ENCODE results near the gene ANTXRL. TPM values are rescaled to one million over a fixed set of nuclear protein-coding genes. Genes with fewer than 3 reads are reported as not detected.

The ANTXRL gene
- total RNA-seq, 1 experiment from 2014 or later = not detected

GRCh38 chr10:46309511-46310142 is 22.8 kb downstream of the ANTXRL start:
- DNase-seq = no peak
- H3K9me2 ChIP-seq (replicated peaks; ENCODE audit: low read length) = no peaks in the 10 kb centered on the region
- ATAC-seq = no peak
- H2AFZ ChIP-seq (ENCODE audit: low read length) = no peak overlapping the region
- no peaks in the 10 kb centered on the region for H4K20me1 ChIP-seq (ENCODE audit: low read length)
- no peak overlapping the region for H3K4me3 ChIP-seq (ENCODE audit: low read length)
- no peaks in the 10 kb centered on the region for H3K9me3 ChIP-seq (ENCODE audit: low read length)
- H3K36me3 ChIP-seq (ENCODE audit: low read depth, low read length) = no peaks in the 10 kb centered on the region
- no peaks in the 10 kb centered on the region for H3K79me2 ChIP-seq (ENCODE audit: low read length)
- intact Hi-C loops (cut with micrococcal nuclease) = no loop called here
- TF ChIP-seq CTCF (conservative IDR thresholded peaks at IDR 0.05; ENCODE audit: low read depth, low read length) (no peak), EZH2phosphoT487 (IDR thresholded peaks at IDR 0.05; ENCODE audit: borderline replicate concordance, low read length) (no peak), EZH2 (IDR thresholded peaks at IDR 0.05; ENCODE audit: low read length, unreplicated experiment) (no peak)
- no peak overlapping the region for H3K4me2 ChIP-seq (ENCODE audit: low read length)
- no peaks in the 10 kb centered on the region for H3K27me3 ChIP-seq (ENCODE audit: low read length)
- ChIA-PET CTCF (no interaction called here), POLR2A (ENCODE audit: unreplicated experiment) (no interaction called here)
- BruUV-seq (replicated peaks) = no TSS peak
- no peaks in the 10 kb centered on the region for H3K4me1 ChIP-seq (ENCODE audit: insufficient read depth, low read length)
- H3K27ac ChIP-seq (ENCODE audit: low read length) = no peak overlapping the region
- no peak overlapping the region for H3K9ac ChIP-seq (ENCODE audit: low read length)
- H3F3A ChIP-seq (ENCODE audit: low read length, unreplicated experiment) = no peaks in the 10 kb centered on the region

GRCh38 chr10:46310143-46310514 is 23.3 kb downstream of the ANTXRL start:
- H3K27ac ChIP-seq (ENCODE audit: low read length) = no peak overlapping the region
- no peaks in the 10 kb centered on the region for H3K36me3 ChIP-seq (ENCODE audit: low read depth, low read length)
- H3K4me1 ChIP-seq (ENCODE audit: insufficient read depth, low read length) = no peaks in the 10 kb centered on the region
- no TSS peak for BruUV-seq (replicated peaks)
- H3K4me2 ChIP-seq (ENCODE audit: low read length) = no peak overlapping the region
- no peak overlapping the region for H3K9ac ChIP-seq (ENCODE audit: low read length)
- POLR2A ChIA-PET (ENCODE audit: unreplicated experiment) = no interaction called here
- DNase-seq = no peak
- H3K9me3 ChIP-seq (ENCODE audit: low read length) = no peaks in the 10 kb centered on the region
- H2AFZ ChIP-seq (ENCODE audit: low read length) = no peak overlapping the region
- no peak overlapping the region for H3K4me3 ChIP-seq (ENCODE audit: low read length)
- intact Hi-C loops (cut with micrococcal nuclease) = no loop called here
- CTCF ChIA-PET = no interaction called here
- TF ChIP-seq EZH2 (IDR thresholded peaks at IDR 0.05; ENCODE audit: low read length, unreplicated experiment) (no peak), EZH2phosphoT487 (IDR thresholded peaks at IDR 0.05; ENCODE audit: borderline replicate concordance, low read length) (no peak), CTCF (conservative IDR thresholded peaks at IDR 0.05; ENCODE audit: low read depth, low read length) (no peak)
- ATAC-seq = no peak
- H4K20me1 ChIP-seq (ENCODE audit: low read length) = no peaks in the 10 kb centered on the region
- H3K27me3 ChIP-seq (ENCODE audit: low read length) = no peaks in the 10 kb centered on the region
- H3K9me2 ChIP-seq (replicated peaks; ENCODE audit: low read length) = no peaks in the 10 kb centered on the region
- no peaks in the 10 kb centered on the region for H3K79me2 ChIP-seq (ENCODE audit: low read length)
- H3F3A ChIP-seq (ENCODE audit: low read length, unreplicated experiment) = no peaks in the 10 kb centered on the region

- Histone ChIP-seq H3K27me3 (ENCODE audit: low read length) (no peaks in the 10 kb centered on the region), H4K20me1 (ENCODE audit: low read length) (no peaks in the 10 kb centered on the region), H2AFZ (ENCODE audit: low read length) (no peak overlapping the region), H3K4me1 (ENCODE audit: insufficient read depth, low read length) (no peaks in the 10 kb centered on the region), H3K36me3 (ENCODE audit: low read depth, low read length) (no peaks in the 10 kb centered on the region), H3K79me2 (ENCODE audit: low read length) (no peaks in the 10 kb centered on the region), H3K4me2 (ENCODE audit: low read length) (no peak overlapping the region), H3K27ac (ENCODE audit: low read length) (no peak overlapping the region), H3K9me3 (ENCODE audit: low read length) (no peaks in the 10 kb centered on the region), H3K9me2 (replicated peaks; ENCODE audit: low read length) (no peaks in the 10 kb centered on the region), H3F3A (ENCODE audit: low read length, unreplicated experiment) (no peaks in the 10 kb centered on the region), H3K4me3 (ENCODE audit: low read length) (no peak overlapping the region), H3K9ac (ENCODE audit: low read length) (no peak overlapping the region)
- intact Hi-C loops (cut with micrococcal nuclease) = no loop called here
- POLR2A ChIA-PET (ENCODE audit: unreplicated experiment) = no interaction called here
- DNase-seq (no peak), ATAC-seq (no peak)
- CTCF ChIA-PET = no interaction called here
- TF ChIP-seq EZH2 (IDR thresholded peaks at IDR 0.05; ENCODE audit: low read length, unreplicated experiment) (no peak), CTCF (conservative IDR thresholded peaks at IDR 0.05; ENCODE audit: low read depth, low read length) (no peak), EZH2phosphoT487 (IDR thresholded peaks at IDR 0.05; ENCODE audit: borderline replicate concordance, low read length) (no peak)
- BruUV-seq (replicated peaks) = no TSS peak
These were observed 24.1 kb downstream of the ANTXRL start for GRCh38 chr10:46310851-46311250.

All from PC-3 (cell line).